HG02885 (cell line): Measurements from ENCODE around the gene TNS2.
"Not testable (repeated sequence)": the region's sequence is repeated elsewhere in the genome, so short reads cannot be mapped to it uniquely, and the experiment has no call there.

ENCODE experiments used
- ATAC-seq: cut with Tn5 transposase; IDR thresholded peaks from one replicate; pipeline ENCODE4 v1.9.1; 2021; ENCODE audit warnings: mild to moderate bottlenecking; ENCODE audit not compliant: unreplicated experiment, poor library complexity

Gene TNS2, protein sequence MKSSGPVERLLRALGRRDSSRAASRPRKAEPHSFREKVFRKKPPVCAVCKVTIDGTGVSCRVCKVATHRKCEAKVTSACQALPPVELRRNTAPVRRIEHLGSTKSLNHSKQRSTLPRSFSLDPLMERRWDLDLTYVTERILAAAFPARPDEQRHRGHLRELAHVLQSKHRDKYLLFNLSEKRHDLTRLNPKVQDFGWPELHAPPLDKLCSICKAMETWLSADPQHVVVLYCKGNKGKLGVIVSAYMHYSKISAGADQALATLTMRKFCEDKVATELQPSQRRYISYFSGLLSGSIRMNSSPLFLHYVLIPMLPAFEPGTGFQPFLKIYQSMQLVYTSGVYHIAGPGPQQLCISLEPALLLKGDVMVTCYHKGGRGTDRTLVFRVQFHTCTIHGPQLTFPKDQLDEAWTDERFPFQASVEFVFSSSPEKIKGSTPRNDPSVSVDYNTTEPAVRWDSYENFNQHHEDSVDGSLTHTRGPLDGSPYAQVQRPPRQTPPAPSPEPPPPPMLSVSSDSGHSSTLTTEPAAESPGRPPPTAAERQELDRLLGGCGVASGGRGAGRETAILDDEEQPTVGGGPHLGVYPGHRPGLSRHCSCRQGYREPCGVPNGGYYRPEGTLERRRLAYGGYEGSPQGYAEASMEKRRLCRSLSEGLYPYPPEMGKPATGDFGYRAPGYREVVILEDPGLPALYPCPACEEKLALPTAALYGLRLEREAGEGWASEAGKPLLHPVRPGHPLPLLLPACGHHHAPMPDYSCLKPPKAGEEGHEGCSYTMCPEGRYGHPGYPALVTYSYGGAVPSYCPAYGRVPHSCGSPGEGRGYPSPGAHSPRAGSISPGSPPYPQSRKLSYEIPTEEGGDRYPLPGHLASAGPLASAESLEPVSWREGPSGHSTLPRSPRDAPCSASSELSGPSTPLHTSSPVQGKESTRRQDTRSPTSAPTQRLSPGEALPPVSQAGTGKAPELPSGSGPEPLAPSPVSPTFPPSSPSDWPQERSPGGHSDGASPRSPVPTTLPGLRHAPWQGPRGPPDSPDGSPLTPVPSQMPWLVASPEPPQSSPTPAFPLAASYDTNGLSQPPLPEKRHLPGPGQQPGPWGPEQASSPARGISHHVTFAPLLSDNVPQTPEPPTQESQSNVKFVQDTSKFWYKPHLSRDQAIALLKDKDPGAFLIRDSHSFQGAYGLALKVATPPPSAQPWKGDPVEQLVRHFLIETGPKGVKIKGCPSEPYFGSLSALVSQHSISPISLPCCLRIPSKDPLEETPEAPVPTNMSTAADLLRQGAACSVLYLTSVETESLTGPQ (N-terminal part only)

DNA sequence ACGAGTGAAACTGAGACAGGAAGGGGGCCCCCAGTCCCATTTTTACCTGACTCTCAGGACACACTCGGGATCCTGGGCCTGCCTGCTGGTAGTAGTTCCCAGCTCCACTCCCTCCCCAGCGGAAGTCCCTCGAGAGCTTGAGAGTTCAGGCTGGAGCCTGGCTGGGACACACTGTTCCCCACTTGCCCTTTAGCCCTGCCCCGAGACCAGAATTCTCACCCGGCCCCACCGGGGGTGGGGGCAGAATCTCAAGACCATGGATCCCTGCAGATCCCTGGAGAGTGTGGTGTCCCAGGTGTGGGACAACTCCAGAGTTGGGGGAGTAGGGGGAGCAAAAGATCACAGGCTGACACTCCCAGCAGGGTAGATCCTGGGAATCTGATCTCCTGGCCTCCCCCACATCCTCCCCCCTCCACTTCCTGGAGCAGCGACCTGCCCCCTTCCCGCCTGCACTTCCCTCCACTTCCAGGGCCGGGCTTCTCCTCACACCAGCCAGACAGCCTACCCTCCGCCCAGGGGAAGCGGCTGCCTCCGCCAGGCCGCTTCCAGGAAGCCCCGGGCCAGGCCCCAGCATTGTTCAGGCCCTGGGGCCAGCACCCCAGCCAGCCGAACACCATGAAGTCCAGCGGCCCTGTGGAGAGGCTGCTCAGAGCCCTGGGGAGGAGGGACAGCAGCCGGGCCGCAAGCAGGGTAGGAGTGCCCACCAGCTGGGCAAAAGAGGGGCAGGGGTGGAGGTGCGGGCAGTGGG is at the start of gene TNS2:
TNS2 (plus strand) TSS at position 495 of the 748 bp plus-strand sequence; CDS start at position 616, 121 bp downstream.
- no peak for ATAC-seq

DNA sequence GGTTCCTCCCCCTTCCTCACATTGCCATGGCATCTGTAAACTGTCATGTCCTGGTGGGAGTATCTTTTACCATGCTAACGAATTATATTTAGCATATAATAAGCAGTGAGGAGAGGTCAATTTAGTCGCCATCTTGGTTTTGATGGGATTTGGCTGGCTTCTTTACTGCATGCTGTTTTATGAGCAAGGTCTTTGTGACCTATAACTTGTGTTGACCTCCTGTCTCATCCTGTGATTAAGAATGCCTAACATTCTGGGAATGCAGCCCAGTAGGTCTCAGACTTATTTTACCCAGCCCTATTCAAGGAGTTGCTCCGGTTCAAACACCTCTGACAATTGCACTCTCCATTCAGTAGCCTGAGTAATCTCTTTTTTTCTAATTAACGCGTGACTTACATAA is 45.7 kb upstream of the TNS2 start:
- no peak for ATAC-seq

DNA sequence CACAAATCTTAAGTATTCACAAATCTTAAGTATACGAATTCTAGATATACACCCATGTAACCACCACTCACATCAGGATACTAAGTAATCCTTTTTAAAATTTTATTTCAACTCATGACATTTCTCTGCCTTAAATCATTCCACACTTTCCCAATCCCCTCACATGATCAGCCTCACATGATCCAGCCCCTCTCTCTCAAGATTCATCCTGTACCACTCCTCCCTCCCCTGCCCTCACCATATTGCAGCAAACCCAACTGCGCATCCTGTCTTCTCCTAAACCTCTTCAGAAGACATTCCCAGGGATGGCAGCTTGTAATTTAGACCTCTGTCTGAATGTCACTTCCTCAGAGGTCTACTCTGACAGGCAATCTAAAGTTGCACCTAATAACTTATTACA is 45.3 kb upstream of the TNS2 start:
- no peak for ATAC-seq

DNA sequence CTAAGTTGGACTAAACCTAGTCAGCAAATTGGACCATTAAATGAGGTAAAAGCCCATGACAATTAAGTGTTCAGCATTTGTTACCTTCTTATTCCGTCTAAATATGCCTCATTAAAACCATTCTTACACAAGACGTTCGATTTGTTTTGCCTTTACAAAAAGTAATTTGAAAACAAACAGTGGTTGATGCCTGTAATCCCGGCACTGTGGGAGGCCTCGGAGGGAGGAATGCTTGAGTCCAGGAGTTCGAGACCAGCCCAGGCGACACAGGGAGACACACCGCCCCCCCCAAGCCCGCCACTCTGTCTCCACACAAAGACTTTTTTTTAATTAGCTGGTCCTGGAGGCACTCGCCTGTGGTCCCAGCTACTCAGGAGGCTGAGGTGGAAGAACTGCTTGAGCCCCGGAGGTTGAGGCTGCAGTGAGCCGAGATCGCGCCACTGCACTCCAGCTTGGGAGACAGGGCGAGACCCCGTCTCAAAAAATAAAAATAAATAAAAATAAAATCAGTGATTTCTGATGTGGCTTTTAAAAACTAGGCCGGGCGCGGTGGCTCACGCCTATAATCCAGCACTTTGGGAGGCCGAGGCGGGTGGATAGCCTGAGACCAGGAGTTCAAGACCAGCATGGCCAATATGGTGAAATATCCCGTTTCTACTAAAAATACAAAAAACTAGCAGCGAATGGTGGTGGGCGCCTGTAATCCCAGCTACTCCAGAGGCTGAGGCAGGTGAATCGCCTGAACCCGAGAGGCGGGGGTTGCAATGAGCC is 44.5 kb upstream of the TNS2 start:
- ATAC-seq = no peak

DNA sequence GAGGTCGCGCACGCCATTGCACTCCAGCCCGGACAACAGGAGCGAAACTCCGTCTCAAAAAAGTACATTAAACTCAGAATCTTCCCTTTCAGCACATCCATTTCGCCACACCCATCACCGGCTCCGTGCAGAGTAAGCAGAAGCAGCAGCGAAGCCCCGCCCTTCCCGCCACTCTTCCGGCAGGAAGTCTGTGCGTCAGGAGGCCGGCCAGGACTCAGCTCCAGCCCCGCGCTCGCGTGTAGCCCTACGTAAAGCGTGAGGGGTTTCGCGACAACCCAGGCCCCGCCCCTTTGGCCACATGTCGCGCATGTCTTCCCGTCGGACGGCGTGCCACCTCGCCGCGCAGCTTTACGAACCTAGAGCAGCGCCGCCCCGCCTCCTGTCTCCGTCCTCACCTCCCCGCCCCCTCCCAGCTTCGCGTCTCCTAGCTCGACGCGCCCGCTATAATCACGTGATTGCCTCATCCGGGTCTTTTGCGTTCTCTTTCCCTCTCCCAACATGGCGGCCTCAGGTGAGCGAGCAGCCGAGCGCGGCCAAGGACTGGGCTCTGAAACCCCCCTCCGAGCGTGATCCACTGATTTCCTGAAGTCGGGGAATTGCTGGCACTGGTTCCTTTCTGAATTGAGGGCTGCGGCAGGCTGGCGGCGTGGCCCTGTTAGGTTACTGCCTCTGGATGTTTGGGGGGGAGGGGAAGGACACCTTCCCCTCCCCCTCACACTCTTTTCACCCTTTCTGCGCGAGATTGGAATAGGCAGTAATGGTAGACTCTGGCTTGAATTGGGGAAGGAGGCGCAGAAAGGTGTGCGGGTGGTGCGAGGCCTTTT is 43.7 kb upstream of the TNS2 start, which contains the start of gene EIF4B:
EIF4B (plus strand) TSS at position 471 of the 824 bp plus-strand sequence; CDS start at position 499, 28 bp downstream.
- peak; percentile 90 for ATAC-seq

DNA sequence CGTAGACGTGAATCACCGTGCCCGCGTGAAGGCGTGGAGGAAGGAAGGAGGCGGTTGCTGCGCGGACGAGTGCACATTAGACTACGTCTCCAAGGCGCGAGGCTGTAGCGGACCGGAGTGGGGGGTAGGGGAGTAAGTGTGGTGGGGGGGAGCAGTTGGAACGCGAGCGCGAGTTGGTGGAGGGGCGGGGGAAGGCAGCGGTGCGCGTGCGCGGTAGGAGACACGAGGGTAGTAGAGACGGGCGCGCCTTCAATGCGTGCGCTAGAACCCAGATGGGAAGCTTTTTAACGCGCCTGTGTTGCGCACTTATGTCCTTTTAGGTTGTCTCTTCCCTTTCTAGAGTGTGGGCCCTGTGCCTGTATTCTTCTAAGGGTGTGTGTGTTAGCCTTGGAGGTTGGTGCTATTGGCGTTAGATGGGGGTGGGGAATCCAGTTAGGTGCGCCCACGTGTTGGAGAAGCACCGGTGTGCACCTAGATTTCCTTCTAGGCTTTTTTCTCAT is 43.0 kb upstream of the TNS2 start:
- peak; percentile 35 for ATAC-seq

DNA sequence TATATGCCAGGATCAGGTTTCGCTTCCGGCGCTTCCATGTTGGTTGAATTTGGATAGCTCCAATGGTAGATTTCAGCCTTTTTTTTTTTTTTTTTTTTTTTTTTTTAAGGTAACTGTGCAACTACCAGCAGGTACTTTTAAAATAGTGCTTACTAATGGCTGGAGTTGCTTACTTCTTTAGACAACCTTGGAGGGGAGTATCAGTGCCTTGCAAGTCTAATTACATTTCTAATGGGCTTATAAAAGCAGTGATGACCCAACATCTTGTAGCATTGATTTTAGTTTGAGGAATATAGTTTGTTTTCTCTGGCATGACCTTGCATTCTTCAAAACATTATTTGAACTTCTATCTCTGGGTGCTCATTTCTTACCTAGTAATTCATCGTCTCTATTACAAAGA is 42.5 kb upstream of the TNS2 start:
- ATAC-seq = no peak

DNA sequence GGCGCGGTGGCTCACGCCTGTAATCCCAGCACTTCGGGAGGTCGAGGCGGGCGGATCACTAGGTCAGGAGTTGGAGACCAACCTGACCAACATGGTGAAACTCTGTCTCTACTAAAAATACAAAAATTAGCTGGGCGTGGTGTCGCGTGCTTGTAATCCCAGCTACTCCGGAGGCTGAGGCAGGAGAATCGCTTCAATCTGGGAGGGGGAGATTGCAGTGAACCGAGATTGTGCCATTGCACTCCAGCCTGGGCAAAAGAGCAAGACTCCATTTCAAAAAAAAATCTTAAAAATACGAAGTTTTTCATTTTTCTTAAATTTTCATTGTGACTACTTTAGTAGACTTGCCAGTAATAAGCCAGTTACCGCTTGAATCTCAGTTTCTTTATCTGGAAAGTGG is 41.1 kb upstream of the TNS2 start:
- ATAC-seq = not testable (repeated sequence)

DNA sequence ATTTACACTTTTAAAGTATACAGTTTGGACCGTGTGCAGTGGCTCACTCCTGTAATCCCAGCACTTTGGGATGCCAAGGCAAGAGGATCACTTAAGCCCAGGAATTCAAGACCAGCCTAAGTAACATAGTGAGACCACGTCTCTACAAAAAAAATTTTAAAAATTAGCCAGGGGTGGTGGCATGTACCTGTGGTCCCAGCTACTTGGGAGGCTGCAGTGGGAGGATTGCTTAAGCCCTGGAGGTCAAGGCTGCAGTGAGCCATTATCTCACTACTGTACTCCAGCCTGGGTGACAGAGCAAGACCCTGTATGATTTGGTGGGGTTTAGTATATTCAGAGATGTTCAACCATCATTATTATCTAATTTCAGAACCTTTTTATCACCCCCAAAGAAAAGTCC is 38.9 kb upstream of the TNS2 start:
- ATAC-seq = no peak

DNA sequence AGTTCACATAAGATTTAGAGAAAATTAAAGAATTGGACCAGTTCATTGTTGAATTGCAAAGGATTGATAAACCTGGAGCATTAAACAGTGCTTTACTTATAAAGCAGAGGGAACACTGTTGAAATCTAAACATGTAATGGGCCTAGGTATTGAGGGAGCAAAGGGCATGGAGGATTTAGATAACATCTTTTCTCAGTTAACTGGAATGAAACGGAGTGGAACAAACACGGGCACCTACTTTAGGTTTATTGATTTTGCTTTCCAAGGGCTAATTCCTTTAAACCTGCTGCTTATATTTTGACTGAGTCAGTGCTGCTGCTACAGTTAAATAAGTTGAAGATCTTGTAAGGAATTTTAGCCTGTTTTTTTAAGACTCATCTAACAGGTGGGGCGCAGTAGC is 38.0 kb upstream of the TNS2 start:
- ATAC-seq = no peak

DNA sequence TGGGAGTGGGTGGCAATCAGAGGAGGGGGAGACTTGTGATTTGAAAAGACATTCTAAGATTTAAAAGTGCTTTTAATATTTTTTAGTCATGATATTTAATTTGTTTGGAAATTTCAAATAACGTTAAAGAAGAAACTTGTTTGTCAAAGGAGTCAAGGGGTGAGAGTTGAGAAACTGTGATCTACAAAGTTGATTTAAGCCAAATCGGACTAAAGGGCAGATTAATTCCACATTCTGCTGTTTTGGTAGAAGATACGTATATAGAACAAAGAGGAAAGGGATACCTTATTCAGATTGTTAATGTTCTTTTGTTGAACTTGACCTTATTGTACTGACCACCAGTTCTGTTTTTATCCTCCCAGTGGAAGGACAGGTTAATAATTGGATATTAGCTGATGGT is 36.9 kb upstream of the TNS2 start:
- no peak for ATAC-seq

DNA sequence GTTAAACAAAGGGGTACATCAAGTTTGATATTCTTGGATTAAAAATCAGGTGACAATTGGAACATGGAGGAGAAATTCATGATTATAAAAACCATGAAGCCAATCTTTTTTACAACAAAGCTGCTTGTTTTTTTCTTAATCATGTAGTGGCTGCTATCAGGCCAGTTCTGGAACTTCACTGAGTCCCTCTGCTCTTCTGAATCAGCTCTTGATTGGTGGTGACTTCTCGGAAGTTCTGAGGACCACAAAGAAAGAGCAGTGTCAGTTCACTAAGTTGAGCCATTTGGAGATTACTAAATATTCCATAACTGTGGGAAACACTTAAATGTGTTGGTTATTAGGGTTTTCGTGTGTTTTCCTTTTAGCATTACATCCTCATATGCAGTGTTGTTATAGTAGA is 35.2 kb upstream of the TNS2 start:
- no peak for ATAC-seq

DNA sequence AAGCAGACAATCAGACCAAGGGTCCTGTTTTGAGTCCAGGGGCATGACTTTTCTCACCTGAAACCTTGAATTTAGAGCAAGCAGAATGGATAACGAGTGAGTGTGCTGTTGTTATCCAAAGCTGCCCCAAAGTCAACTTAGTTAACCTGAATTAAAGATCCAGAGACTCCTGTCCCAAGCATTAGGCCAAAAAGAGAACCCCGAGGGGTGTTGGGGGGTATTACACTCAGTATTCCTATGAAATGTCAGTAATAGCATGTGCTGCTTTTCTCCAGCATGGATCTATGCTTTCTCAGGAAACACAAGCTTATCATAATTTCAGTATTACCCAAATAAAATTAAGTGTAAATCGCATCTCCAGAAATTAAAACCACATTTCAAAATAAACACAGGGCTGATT is 24.6 kb upstream of the TNS2 start:
- ATAC-seq = no peak

DNA sequence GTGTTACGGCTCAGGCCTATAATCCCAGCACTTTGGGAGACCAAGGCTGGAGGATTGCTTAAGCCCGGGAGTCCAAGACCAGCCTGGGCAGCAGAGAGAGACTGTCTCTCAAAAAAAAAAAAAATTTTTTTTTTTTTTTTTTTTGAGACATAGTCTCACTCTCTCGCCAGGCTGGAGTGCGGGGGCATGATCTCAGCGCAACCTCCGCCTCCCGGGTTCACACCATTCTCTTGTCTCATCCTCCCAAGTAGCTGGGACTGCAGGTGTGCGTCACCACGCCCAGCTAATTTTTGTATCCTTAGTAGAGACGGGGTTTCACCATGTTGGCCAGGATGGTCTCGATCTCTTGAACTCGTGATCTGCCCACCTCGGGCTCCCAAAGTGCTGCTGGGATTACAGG is 22.9 kb upstream of the TNS2 start:
- ATAC-seq = not testable (repeated sequence)

DNA sequence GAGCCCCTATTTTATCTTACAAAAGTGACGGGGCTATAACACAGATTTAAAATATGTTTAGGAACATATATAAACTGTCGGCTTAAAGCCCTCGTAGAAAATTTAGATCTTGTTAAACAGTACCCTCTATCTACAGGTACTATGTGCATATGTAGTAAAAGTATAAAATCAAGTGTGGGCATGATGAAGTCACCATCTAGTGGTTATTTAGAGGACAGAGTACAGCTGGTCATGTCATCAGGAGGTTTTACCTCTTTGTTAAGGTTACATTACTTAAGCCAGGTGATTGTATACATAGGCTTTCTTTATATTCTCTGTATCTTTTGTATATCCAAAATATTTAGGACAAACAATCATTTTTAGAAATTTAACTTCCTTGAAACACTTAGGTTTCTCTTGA is 18.2 kb upstream of the TNS2 start:
- no peak for ATAC-seq

DNA sequence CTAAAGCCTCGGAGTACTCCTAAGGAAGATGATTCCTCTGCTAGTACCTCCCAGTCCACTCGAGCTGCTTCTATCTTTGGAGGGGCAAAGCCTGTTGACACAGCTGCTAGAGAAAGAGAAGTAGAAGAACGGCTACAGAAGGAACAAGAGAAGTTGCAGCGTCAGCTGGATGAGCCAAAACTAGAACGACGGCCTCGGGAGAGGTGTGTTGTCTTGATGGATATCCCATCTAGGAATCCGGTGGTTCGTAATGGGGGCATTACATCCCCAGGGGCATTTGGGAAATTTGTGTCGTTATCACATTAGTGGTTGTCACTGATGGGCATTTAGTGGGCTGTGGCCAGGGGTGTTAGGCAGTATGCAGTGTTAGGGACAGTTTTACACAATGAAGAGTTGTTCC is 16.0 kb upstream of the TNS2 start:
- ATAC-seq = not testable (repeated sequence)

DNA sequence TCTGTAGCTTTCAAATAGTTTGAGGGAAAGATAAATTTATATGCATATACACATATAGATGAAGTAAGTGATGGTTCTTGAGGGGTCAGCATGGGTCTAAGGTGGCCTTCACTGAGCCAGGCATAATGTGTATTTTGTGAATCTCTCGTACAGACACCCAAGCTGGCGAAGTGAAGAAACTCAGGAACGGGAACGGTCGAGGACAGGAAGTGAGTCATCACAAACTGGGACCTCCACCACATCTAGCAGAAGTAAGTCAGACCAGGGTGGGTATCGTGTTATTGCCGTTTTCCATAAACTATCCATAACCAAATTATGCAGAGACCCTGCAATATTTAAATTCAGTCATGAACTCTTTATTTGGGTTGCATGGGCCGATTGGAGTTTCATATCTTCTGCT is 15.4 kb upstream of the TNS2 start:
- ATAC-seq = no peak

DNA sequence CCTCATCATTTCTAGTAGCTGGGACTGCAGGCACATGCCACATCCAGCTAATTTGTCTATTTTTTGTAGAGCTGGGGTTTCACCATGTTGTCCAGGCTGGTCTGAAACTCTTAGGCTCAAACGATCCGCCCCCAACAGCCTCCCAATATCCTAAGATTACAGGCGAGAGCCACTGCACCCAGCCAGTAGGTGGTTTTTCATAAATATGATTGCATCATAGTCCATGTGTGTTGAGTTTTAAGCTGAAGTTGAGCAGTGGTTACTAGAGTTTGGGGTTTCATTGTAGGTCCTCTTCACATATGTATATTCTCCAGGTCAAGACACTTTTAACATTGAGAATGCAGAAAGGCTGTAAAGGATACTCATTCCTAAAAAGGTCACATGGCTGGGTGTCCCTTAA is 13.1 kb upstream of the TNS2 start:
- no peak for ATAC-seq
